Neuronal stem cell (in vitro differentiated cells): ENCODE measurements around the gene CLDN15.

ENCODE experiments used
- DNase-seq: peaks from one replicate; pipeline ENCODE4 v3.0.0-alpha.2; 2013; ENCODE audit warnings: low spot score
- H2AFZ ChIP-seq: one replicate; pipeline ENCODE4 v1.6.1; 2013; ENCODE audit warnings: mild to moderate bottlenecking, low read length, inconsistent platforms
- H2AK5ac ChIP-seq: 2 replicates; pipeline ENCODE4 v1.6.1; 2013; ENCODE audit warnings: low read depth, mild to moderate bottlenecking, inconsistent platforms, low read length, moderate library complexity, mixed read lengths
- H2BK120ac ChIP-seq: 2 replicates; pipeline ENCODE4 v1.6.1; 2013; ENCODE audit warnings: low read depth, mild to moderate bottlenecking, inconsistent platforms, low read length, moderate library complexity, mixed read lengths
- H2BK12ac ChIP-seq: one replicate; pipeline ENCODE4 v1.6.1; 2013; ENCODE audit warnings: low read length, inconsistent platforms
- H2BK15ac ChIP-seq: 2 replicates; pipeline ENCODE4 v1.6.1; 2013; ENCODE audit warnings: mild to moderate bottlenecking, low read length, inconsistent platforms, mixed read lengths
- H2BK5ac ChIP-seq: one replicate; pipeline ENCODE4 v1.6.1; 2013; ENCODE audit warnings: inconsistent platforms, mild to moderate bottlenecking, low read length, moderate library complexity
- H3K14ac ChIP-seq: one replicate; pipeline ENCODE4 v1.6.1; 2013; ENCODE audit warnings: low read length, inconsistent platforms
- H3K18ac ChIP-seq: 2 replicates; pipeline ENCODE4 v1.6.1; 2013; ENCODE audit warnings: low read length, inconsistent platforms
- H3K23ac ChIP-seq: 2 replicates; pipeline ENCODE4 v1.6.1; 2013; ENCODE audit warnings: low read depth, mild to moderate bottlenecking, mixed read lengths, low read length, inconsistent platforms; ENCODE audit not compliant: poor library complexity
- H3K27ac ChIP-seq: replicated peaks from 3 replicates; pipeline ENCODE4 v1.5.1; 2013; ENCODE audit warnings: low read length, inconsistent platforms
- H3K27me3 ChIP-seq, 3 experiments: 2 replicates each; pipeline ENCODE4 v1.6.1; 2013; ENCODE audit warnings: low read length in 3 of 3, mild to moderate bottlenecking in 2 of 3, inconsistent platforms in 1 of 3, low read depth in 1 of 3, mixed read lengths in 1 of 3, moderate library complexity in 1 of 3; ENCODE audit not compliant: control insufficient read depth in 3 of 3, insufficient read depth in 3 of 3
- H3K36me3 ChIP-seq, 2 donors: replicated peaks in 1 of 2; 2 replicates each; pipeline ENCODE4 v1.6.1; 2013; ENCODE audit warnings: low read length in 2 of 2; ENCODE audit not compliant: control insufficient read depth in 2 of 2, insufficient read depth in 2 of 2
- H3K4ac ChIP-seq: 2 replicates; pipeline ENCODE4 v1.6.1; 2013; ENCODE audit warnings: inconsistent platforms, mild to moderate bottlenecking, low read length, moderate library complexity
- H3K4me1 ChIP-seq, 2 donors: 1 replicate in 1 of 2; 2 replicates in 1 of 2; pipeline ENCODE4 v1.6.1; 2013; ENCODE audit warnings: low read length in 2 of 2, low read depth in 1 of 2; ENCODE audit not compliant: control insufficient read depth in 2 of 2, insufficient read depth in 1 of 2
- H3K4me2 ChIP-seq: one replicate; pipeline ENCODE4 v1.6.1; 2013; ENCODE audit warnings: mild to moderate bottlenecking, low read length, inconsistent platforms; ENCODE audit not compliant: insufficient read depth, poor library complexity, severe bottlenecking
- H3K4me3 ChIP-seq, 2 donors: 2 replicates each; pipeline ENCODE4 v1.5.1; 2013; ENCODE audit warnings: low read length in 2 of 2, mild to moderate bottlenecking in 2 of 2, inconsistent platforms in 1 of 2, moderate library complexity in 1 of 2
- H3K79me1 ChIP-seq: one replicate; pipeline ENCODE4 v1.6.1; 2013; ENCODE audit warnings: low read depth, mild to moderate bottlenecking, inconsistent platforms, low read length, moderate library complexity
- H3K9ac ChIP-seq: one replicate; pipeline ENCODE4 v1.6.1; 2013; ENCODE audit warnings: mild to moderate bottlenecking, low read depth, low read length, inconsistent platforms; ENCODE audit not compliant: poor library complexity
- H3K9me3 ChIP-seq, 2 donors: replicated peaks in 1 of 2; 2 replicates each; pipeline versions ENCODE3 to v1.6.1; 2013; ENCODE audit warnings: low read length in 2 of 2, mild to moderate bottlenecking in 2 of 2, inconsistent platforms in 1 of 2, low read depth in 1 of 2, mixed read lengths in 1 of 2, moderate library complexity in 1 of 2; ENCODE audit not compliant: control insufficient read depth in 2 of 2, insufficient read depth in 1 of 2
- H4K8ac ChIP-seq: one replicate; pipeline ENCODE4 v1.6.1; 2013; ENCODE audit warnings: low read depth, mild to moderate bottlenecking, inconsistent platforms, low read length, moderate library complexity
- H4K91ac ChIP-seq: one replicate; pipeline ENCODE4 v1.6.1; 2013; ENCODE audit warnings: low read length, low read depth, mild to moderate bottlenecking, inconsistent platforms; ENCODE audit not compliant: poor library complexity
- WGBS, 2 donors: extraction: QIAGEN DNeasy Blood & Tissue Kit; methylation state at CpG; one replicate each; pipeline ENCODE4 v1.1.7; 2013; ENCODE audit warnings: missing lambda C conversion rate in 2 of 2, mixed read lengths in 1 of 2; ENCODE audit not compliant: insufficient read length in 2 of 2, insufficient replicate concordance in 1 of 2; ENCODE audit errors: extremely low coverage in 2 of 2; 5-methylcytosine and 5-hydroxymethylcytosine counted together

CLDN15 gene

DNA sequence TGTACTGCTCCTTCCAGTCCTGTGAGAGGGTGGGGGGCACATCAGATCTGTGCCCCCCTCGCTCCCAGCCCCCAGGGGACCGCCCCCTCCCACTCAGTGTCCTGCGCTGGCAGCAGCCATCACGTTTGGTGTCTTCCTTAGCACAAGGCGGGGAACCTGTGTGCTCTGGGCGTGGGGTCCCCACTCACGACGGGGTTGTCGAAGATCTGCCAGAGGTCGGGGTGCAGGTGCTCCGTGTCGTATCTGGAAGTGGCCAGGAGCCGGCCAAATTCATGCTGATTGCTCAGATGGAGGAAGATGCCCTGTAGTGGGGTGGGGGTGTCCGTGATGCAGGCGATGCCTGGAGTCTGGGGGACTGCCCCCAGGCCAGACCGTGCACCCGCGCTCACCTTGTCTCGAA, 27.5 kb downstream of the CLDN15 start:
- peak overlapping the region in 1 of 2 donors; percentile 34 for H3K4me3 ChIP-seq
- no peak overlapping the region for H4K8ac ChIP-seq
- H3K23ac ChIP-seq = no peak overlapping the region
- no peak overlapping the region for H3K4me2 ChIP-seq
- H2BK12ac ChIP-seq = no peak overlapping the region
- no peak overlapping the region for H3K27ac ChIP-seq
- H3K27me3 ChIP-seq = no peaks in the 10 kb centered on the region
- no peaks in the 10 kb centered on the region for H3K79me1 ChIP-seq
- no peaks in the 10 kb centered on the region for H3K4me1 ChIP-seq
- H2AK5ac ChIP-seq = no peak overlapping the region
- no peak overlapping the region for H2BK5ac ChIP-seq
- H2AFZ ChIP-seq = no peak overlapping the region
- no peak overlapping the region for H2BK120ac ChIP-seq
- no CpG with 5 or more reads among the region's 19 CpGs for whole genome bisulfite sequencing, 2 donors
- no peak overlapping the region for H3K14ac ChIP-seq
- no peak for DNase-seq
- peaks cover 23 to 50% of the 10 kb centered on the region in 2 donors for H3K36me3 ChIP-seq
- no peak overlapping the region for H3K18ac ChIP-seq
- H4K91ac ChIP-seq = no peak overlapping the region
- H3K9me3 ChIP-seq = no peaks in the 10 kb centered on the region
- H3K4ac ChIP-seq = no peak overlapping the region
- no peak overlapping the region for H3K9ac ChIP-seq
- no peak overlapping the region for H2BK15ac ChIP-seq

DNA sequence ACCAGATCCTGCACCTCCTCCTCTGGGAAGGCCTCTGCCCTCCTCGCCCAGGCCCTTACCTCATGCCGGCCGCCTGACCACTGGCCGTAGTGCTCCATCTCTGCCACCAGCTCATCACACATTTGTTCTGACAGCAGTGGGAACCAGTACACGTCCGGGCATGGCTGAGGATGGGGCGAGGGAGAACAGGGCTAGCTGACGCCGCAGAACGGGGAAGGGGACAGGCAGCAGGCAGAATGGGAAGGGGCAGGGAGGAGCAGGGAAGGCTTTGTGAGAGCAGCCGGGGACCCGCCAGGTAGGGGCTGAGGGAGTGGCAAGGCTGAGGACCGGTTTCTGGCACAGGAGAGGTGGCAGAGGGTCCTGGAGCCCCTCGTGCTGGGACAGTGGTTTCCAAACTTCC, 28.8 kb downstream of the CLDN15 start:
- H4K91ac ChIP-seq = no peak overlapping the region
- no peak overlapping the region for H3K27ac ChIP-seq
- no peak for DNase-seq
- H2BK120ac ChIP-seq = no peak overlapping the region
- peak overlapping the region; percentile 38 for H3K18ac ChIP-seq
- no peak overlapping the region for H2BK5ac ChIP-seq
- no peak overlapping the region for H3K14ac ChIP-seq
- H3K4me1 ChIP-seq = no peaks in the 10 kb centered on the region
- H3K27me3 ChIP-seq = peaks cover 0 to under 1% (median 0%) of the 10 kb centered on the region in 3 experiments
- H3K4me2 ChIP-seq = no peak overlapping the region
- no peak overlapping the region for H2AFZ ChIP-seq
- no peak overlapping the region for H3K23ac ChIP-seq
- H2AK5ac ChIP-seq = no peak overlapping the region
- H3K36me3 ChIP-seq = peaks cover 20 to 42% of the 10 kb centered on the region in 2 donors
- no peak overlapping the region for H2BK15ac ChIP-seq
- no peaks in the 10 kb centered on the region for H3K9me3 ChIP-seq
- no peak overlapping the region for H4K8ac ChIP-seq
- peak overlapping the region in 1 of 2 donors; percentile 70 for H3K4me3 ChIP-seq
- no peak overlapping the region for H3K9ac ChIP-seq
- no CpG with 5 or more reads among the region's 14 CpGs for WGBS, 2 donors
- no peaks in the 10 kb centered on the region for H3K79me1 ChIP-seq
- H3K4ac ChIP-seq = no peak overlapping the region
- no peak overlapping the region for H2BK12ac ChIP-seq

DNA sequence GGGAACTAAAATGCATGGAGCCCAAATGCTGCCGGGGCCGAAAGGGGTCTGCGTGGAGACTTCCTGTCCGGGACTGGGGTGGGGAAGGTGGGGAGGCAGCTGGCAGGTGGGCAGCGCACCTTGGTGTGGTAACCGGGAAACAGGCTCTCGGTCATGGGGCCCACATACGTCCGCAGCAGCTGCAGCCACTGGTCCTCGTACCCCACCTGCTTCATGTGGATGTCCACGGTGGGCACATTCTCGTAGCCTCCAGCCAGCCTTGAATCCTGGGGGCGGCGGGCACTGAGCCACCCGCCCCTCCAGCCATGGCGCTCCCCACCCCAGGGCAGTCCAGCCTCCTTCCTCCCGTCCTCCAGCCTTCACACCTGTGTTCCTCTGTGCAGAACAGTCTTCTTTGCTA, 30.1 kb downstream of the CLDN15 start:
- H3K4me3 ChIP-seq = no peak overlapping the region
- H3K4me2 ChIP-seq = no peak overlapping the region
- H3K9ac ChIP-seq = no peak overlapping the region
- no peak overlapping the region for H2BK12ac ChIP-seq
- H2AFZ ChIP-seq = no peak overlapping the region
- DNase-seq = no peak
- no peaks in the 10 kb centered on the region for H3K79me1 ChIP-seq
- H3K27me3 ChIP-seq = peaks cover 0 to 14% (median 10%) of the 10 kb centered on the region in 3 experiments
- no peak overlapping the region for H3K27ac ChIP-seq
- H4K91ac ChIP-seq = no peak overlapping the region
- no peak overlapping the region for H2AK5ac ChIP-seq
- H3K4me1 ChIP-seq = no peaks in the 10 kb centered on the region
- H3K18ac ChIP-seq = no peak overlapping the region
- H3K23ac ChIP-seq = no peak overlapping the region
- no peak overlapping the region for H3K14ac ChIP-seq
- H2BK15ac ChIP-seq = no peak overlapping the region
- no peak overlapping the region for H3K4ac ChIP-seq
- no peaks in the 10 kb centered on the region for H3K9me3 ChIP-seq
- H3K36me3 ChIP-seq = peaks cover 19 to 37% of the 10 kb centered on the region in 2 donors
- H2BK120ac ChIP-seq = no peak overlapping the region
- H4K8ac ChIP-seq = no peak overlapping the region
- no peak overlapping the region for H2BK5ac ChIP-seq
- no CpG with 5 or more reads among the region's 17 CpGs for WGBS, 2 donors

DNA sequence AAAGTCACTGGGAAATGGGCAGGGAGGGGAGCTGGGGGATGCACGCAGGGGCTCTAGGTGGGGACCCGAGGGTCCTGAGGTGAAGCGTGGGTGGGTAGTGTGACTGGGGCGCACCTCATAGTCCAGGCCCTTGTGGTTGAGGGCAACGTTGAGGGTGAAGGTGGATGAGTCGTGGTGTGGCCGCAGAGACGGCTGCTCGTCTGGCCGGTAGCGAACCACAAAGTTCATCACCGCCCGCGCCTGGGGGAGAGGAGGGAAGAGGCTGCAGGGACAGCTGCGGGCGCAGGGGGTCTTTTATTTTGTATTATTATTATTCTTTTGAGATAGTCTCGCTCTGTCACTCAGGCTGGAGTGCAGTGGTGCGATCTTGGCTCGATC, 30.9 kb downstream of the CLDN15 start:
- no peak overlapping the region for H2AFZ ChIP-seq
- no peak overlapping the region for H3K4me2 ChIP-seq
- no peak for DNase-seq
- H2BK15ac ChIP-seq = no peak overlapping the region
- peaks cover 8 to 22% (median 19%) of the 10 kb centered on the region in 3 experiments for H3K27me3 ChIP-seq
- no peaks in the 10 kb centered on the region for H3K9me3 ChIP-seq
- no peak overlapping the region for H3K23ac ChIP-seq
- H3K36me3 ChIP-seq = peaks cover 14 to 29% of the 10 kb centered on the region in 2 donors
- no CpG with 5 or more reads among the region's 19 CpGs for WGBS, 2 donors
- no peak overlapping the region for H3K4ac ChIP-seq
- H3K14ac ChIP-seq = no peak overlapping the region
- no peak overlapping the region for H4K8ac ChIP-seq
- H3K27ac ChIP-seq = no peak overlapping the region
- no peak overlapping the region for H2AK5ac ChIP-seq
- no peak overlapping the region for H3K9ac ChIP-seq
- no peak overlapping the region for H2BK12ac ChIP-seq
- H3K4me3 ChIP-seq = no peak overlapping the region
- no peak overlapping the region for H3K18ac ChIP-seq
- H2BK5ac ChIP-seq = peak overlapping the region; percentile 53
- peaks cover 2 to 3% of the 10 kb centered on the region in 2 donors for H3K4me1 ChIP-seq
- H4K91ac ChIP-seq = no peak overlapping the region
- H3K79me1 ChIP-seq = no peaks in the 10 kb centered on the region
- no peak overlapping the region for H2BK120ac ChIP-seq
